Measurements from ENCODE around the gene KLHL36. TPM values are rescaled to one million over a fixed set of nuclear protein-coding genes. Genes with fewer than 3 reads are reported as not detected.

Gene KLHL36
- total RNA-seq, 1 donor from 2014 or later: 39.3 TPM

DNA sequence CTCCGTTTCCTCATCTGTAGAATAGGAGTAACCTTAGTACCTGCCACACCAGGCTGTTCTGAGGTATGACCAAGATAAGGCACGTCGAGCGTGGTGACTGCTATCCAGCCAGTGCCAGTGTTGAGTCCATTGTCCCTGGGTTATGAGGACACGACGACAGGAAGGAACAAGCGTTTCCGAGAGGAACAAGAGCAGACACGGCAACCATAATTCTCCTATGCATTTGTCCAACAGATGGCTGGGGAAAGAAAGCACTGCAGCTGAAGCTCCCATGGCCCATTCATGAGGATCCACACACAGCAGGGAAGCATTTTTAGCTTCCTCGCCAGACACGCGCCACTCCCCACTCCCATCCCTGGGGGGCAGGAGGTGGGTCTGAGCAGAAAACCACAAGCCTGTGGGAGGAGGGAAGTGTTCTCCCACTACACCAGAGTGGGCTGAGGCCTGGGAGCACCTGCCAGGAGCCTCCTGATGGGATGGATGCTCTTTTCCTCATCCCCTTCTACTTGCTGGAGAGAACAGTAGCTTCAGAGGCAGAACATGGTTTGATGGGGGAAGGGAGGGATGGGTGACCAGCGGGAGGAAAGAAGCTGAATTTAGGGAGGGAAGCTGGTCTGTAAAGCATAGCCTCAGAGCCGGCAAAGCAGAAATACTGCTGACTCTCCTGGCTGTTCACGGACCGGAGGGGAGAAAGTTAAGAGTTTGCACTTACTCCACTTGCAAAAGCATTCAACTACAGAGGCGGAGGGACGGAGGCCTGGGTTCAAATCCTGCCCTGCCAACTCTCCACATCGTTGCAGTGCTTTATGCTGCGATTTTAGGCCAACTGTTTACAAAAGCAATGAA is 33.1 kb upstream of the KLHL36 start:
- Histone ChIP-seq H3K9me3 (no peaks in the 10 kb centered on the region), H3K27me3 (no peaks in the 10 kb centered on the region), H3K4me3 (peak overlapping the region in 1 of 2 donors; percentile 3), H3K27ac (peak overlapping the region; percentile 15), H3K4me1 (peaks cover 39% of the 10 kb centered on the region), H3K36me3 (no peaks in the 10 kb centered on the region)
- intact Hi-C loops (cut with DNase I): loop anchor here (1.0 kb wide), 1 partner anchor 26 kb away; no protein-coding TSS in a partner anchor
- DNase-seq (ENCODE audit: extremely low spot score in 2 of 2): no peak
- no peak for TF ChIP-seq POLR2AphosphoS5 (IDR thresholded peaks at IDR 0.05; ENCODE audit: insufficient read depth in 1 of 2, low read depth in 1 of 2)
- TF ChIP-seq POLR2A (IDR thresholded peaks at IDR 0.05): no peak
- TF ChIP-seq, protein P1, sequence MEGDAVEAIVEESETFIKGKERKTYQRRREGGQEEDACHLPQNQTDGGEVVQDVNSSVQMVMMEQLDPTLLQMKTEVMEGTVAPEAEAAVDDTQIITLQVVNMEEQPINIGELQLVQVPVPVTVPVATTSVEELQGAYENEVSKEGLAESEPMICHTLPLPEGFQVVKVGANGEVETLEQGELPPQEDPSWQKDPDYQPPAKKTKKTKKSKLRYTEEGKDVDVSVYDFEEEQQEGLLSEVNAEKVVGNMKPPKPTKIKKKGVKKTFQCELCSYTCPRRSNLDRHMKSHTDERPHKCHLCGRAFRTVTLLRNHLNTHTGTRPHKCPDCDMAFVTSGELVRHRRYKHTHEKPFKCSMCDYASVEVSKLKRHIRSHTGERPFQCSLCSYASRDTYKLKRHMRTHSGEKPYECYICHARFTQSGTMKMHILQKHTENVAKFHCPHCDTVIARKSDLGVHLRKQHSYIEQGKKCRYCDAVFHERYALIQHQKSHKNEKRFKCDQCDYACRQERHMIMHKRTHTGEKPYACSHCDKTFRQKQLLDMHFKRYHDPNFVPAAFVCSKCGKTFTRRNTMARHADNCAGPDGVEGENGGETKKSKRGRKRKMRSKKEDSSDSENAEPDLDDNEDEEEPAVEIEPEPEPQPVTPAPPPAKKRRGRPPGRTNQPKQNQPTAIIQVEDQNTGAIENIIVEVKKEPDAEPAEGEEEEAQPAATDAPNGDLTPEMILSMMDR (IDR thresholded peaks at IDR 0.05): no peak

DNA sequence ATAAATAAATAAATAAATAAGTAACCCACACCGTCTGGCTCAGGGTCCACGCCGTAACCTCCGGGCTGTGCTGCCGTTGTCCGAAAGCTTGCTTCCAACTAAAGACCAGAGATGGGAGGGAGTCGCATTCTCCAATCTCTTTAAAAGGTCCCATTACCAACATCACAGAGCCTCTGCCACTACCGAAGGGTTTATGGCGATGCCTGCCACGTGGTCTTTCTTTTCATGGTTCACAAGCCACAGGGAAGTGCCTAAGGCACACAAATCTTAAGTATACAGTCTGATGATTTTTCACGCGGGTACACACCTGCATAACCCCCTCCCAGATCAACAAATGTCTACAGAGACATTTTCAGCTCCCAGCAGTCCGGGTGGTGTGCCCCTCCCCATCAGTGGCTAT is 31.8 kb upstream of the KLHL36 start:
- Histone ChIP-seq H3K27me3 (no peaks in the 10 kb centered on the region), H3K36me3 (no peaks in the 10 kb centered on the region), H3K4me3 (peak overlapping the region; percentile 70 to 75), H3K27ac (no peak overlapping the region), H3K9me3 (no peaks in the 10 kb centered on the region), H3K4me1 (peaks cover 37% of the 10 kb centered on the region)
- TF ChIP-seq, protein P1 (IDR thresholded peaks at IDR 0.05): no peak
- TF ChIP-seq POLR2A (IDR thresholded peaks at IDR 0.05) (no peak), POLR2AphosphoS5 (IDR thresholded peaks at IDR 0.05; ENCODE audit: insufficient read depth in 1 of 2, low read depth in 1 of 2) (no peak)
- intact Hi-C loops (cut with DNase I): no loop called here
- no peak for DNase-seq (ENCODE audit: extremely low spot score in 2 of 2)

DNA sequence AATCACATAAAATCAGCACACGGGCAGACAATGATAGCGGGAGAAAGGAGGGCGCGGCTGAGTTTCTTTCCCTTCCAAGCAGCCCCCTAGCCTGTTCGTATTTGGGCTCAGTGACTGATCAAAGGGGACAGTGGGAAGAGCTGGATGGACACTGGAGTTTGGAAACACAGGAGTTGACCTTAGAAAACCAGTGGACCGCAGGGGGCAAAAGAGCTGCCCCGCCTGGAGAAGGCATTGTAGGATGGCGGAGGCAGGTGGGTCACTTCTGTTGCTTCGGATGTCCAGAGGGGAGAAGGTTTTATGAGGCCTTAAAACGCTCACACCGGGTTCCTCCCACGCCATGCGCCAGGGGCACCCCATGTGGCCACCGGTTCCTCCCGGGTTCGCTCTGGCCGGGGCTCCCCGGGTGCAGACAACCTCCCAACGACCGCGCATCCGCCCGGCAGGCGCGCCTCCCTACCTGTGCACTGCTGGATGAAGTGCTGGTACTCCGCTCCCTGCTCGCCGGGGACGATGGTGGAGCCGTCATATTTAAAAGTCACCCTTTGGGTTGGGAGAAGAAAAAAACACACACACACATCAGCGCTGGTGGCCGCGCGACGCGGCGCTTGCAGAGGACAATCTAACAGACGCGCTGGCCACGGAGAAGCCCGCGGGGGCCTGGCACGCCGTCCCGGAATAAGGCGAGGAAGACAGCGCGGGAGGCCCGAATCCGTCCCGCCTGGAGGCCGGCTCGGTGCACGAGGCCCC is 31.1 kb upstream of the KLHL36 start:
- H3K4me1 ChIP-seq: peaks cover 30% of the 10 kb centered on the region
- H3K27ac ChIP-seq: peak overlapping the region; percentile 76
- TF ChIP-seq POLR2A (IDR thresholded peaks at IDR 0.05): no peak
- peak in 1 of 2 donors; percentile 29 for TF ChIP-seq POLR2AphosphoS5 (IDR thresholded peaks at IDR 0.05; ENCODE audit: insufficient read depth in 1 of 2, low read depth in 1 of 2)
- TF ChIP-seq, protein P1 (IDR thresholded peaks at IDR 0.05): no peak
- H3K27me3 ChIP-seq: no peaks in the 10 kb centered on the region
- intact Hi-C loops (cut with DNase I): no loop called here
- no peak for DNase-seq (ENCODE audit: extremely low spot score in 2 of 2)
- peak overlapping the region; percentile 70 to 75 for H3K4me3 ChIP-seq
- no peaks in the 10 kb centered on the region for H3K9me3 ChIP-seq
- no peaks in the 10 kb centered on the region for H3K36me3 ChIP-seq

DNA sequence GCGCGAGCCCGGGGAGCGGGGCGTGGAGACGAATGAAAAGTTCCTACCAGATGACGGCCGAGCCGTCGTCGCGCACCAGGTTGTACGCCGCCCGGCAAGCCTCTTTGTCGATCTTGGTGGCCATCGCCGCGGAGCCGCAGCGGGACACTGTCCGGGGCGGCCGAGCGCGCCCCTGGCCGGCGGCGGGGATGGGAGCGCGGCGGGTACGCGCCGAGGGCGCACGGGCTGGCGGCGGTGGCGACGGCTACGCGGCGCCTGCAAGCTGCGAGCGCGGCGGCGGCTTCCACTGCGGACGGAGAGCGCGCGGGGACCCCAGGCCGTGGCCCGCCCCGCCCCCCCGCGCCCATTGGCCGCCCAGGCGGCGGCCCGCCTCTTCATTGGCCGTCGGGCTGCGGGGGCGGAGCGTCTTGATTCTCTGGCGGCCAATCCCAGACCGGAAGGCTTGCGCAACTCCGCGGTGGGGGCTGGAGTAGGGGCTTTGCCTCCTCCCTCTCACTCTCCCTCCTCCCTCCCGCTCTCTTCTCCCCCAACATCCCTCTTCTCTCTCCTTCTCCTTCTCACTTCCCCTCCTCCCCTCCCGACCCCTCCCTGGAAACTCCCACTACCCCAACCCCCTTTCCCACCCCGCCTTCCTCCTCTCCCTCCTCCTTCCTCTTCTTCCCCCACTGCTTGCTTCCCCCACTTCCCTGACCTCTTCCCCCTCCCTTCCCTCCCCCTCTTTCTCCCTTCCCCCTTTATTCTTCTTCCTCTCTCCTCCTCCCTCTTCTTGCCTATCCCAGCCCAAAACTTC is 30.3 kb upstream of the KLHL36 start, which contains the start of gene COTL1:
Gene COTL1 (minus strand): TSS at position 288 of the 790 bp plus-strand sequence. CDS start 164 bp downstream, at position 124.
- DNase-seq (ENCODE audit: extremely low spot score in 2 of 2): peak in 1 of 2 donors; percentile 97
- no peaks in the 10 kb centered on the region for H3K36me3 ChIP-seq
- peak within 1 kb of the TSS; percentile 76 for H3K27ac ChIP-seq
- no peaks in the 10 kb centered on the region for H3K9me3 ChIP-seq
- intact Hi-C loops (cut with DNase I): no loop called here
- TF ChIP-seq, protein P1 (IDR thresholded peaks at IDR 0.05): peak in 1 of 3 experiments; percentile 13
- no peak for TF ChIP-seq POLR2AphosphoS5 (IDR thresholded peaks at IDR 0.05; ENCODE audit: insufficient read depth in 1 of 2, low read depth in 1 of 2)
- TF ChIP-seq POLR2A (IDR thresholded peaks at IDR 0.05): peak in 1 of 2 donors; percentile 93
- peaks cover 30% of the 10 kb centered on the region for H3K4me1 ChIP-seq
- H3K27me3 ChIP-seq: no peaks in the 10 kb centered on the region
- H3K4me3 ChIP-seq: peak within 1 kb of the TSS; percentile 70 to 75

Data from vagina (tissue), 2 donors.